GM18507 (cell line): ENCODE data around the gene HNRNPA3.
A peak's percentile ranks its signal among the peaks of the same experiment; 100 is the strongest.

Source experiments
- DNase-seq: peaks from one replicate; pipeline ENCODE4 v3.0.0; 2011; ENCODE audit warnings: low read depth; ENCODE audit not compliant: insufficient read length; ENCODE audit errors: extremely low spot score
- FAIRE-seq: peaks from 2 replicates; lab custom pipeline; 2011; peaks lifted over from hg19 to GRCh38; lab: Jason Lieb, UNC

HNRNPA3 gene

DNA sequence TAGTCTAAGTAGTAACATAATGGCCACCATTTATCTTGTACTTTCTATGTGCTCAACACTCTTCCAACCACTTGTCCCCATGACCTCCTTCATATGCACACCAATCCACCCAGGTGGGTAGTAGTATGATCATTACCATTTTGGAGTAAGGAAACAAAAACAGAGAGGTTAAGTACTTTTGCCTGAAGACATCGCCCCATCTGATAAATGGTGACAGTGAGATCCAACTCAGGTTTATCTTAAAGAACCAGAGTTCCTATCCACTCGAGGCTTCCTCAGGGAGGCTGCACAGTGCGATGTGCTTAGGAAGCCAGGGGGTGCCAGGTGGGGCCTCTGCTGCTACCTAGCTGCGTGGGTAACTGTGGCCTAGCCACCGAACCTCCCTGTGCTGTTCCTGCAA, 37.9 kb downstream of the HNRNPA3 start:
- no peak for DNase-seq
- no peak for FAIRE-seq

DNA sequence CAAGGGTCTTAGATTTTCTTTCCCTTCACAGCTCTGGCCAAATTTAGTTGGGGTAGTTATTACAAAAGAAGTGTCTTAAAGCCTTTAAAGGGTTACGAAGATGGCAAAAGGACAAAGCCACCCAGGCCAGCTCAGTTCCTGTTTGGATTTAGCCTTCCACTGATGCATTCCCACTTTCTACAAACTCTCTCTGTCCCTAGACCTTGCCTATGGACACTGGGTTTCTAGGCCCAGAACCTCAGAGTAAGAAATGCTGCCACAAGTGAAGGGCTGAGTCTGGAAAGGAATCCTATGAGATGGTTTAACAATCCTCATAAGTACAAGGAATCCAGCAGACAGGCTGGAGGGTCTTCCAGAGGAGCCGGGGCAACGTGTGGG, 38.6 kb downstream of the HNRNPA3 start:
- no peak for DNase-seq
- no peak for FAIRE-seq

DNA sequence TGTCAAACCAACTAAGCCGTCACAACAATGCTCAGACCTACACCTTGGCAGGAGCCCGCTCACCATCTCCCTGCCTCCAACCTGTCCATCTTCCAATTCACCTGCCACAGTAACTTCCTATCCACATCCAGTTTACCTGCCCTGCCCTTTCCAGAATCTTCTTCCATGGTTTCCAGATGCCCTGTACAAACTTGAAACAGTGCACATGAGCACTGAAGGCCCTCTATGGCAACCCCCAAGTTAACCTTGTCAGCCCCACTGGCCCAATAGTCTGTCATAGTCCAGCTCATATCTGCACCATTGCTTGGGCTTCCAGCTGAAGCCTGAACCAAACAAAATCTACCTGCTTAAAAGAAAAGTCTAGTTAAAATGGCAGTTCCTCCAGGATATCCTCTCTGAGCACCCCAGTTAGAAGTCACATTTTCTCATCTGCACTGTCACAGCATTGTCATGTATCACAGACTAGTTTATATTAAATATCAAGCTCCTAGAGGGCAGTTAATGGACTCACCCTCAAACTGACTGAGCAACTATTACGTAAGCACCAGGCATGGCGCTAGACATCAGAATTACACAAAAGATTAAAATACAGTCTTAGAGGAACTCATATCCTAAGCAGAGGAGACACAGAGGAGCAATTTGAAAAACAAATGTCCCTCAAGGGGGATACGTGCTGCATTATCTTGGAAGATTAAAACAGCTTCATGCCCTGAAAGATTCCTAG, 40.4 kb downstream of the HNRNPA3 start:
- DNase-seq (no peak), FAIRE-seq (no peak)

DNA sequence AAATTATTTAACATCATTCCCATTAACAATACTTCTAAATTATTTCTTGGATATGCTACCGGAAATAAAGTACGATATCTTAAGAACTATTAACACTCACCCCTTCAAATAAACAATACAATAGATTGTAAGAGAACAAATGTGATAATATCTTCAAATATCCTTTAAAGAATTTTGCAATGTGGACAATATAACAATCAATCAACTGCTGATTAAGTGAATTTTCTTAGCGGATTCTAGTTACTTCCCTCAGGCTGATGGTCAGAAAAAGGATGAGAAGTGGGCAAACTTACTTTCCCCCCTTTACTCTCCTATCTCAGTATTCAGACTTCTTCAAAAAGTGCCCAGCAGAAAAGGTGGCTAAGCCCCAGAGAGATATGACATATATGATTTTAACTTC, 41.1 kb downstream of the HNRNPA3 start:
- FAIRE-seq: no peak

DNA sequence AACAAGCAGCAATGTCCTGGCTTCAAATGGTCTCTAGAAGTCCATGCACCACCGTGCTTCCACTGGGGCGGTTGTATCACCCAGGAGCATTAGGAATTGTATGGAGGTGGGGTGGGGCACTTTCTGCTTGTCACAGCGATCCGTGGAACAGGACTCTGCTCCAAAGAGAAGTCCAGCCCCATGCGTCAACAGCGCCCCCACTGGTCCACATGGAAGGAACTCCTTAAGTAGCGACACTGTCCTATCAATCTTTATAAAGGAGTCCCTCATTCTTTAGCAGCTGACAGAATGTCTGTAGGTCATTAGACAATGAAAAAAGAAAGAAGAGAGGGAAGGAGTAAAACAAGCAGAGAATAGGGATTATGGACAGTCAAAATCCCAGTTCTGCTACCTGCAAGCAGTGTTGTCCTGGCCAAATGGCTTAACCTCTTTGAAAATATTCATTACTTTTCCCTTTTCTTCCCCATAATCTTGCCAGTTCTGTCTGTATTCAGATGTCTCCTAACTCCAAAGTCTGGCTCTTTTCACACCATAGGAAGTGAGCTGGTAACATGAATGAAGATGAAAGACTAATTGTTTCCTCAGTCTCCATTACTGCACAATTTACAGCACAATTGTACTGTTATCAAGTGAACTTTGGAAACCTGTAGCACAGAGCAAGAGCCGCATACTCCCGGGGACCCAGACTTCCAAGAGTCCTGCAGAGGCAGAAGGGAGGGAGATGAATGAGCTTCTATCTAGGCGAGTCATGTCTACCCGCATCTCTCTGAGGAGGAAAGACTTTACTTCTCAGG, 42.0 kb downstream of the HNRNPA3 start:
- FAIRE-seq (no peak), DNase-seq (no peak)

More for the DNA sequence above, 41.1 kb downstream of the HNRNPA3 start:
- no peak for DNase-seq

DNA sequence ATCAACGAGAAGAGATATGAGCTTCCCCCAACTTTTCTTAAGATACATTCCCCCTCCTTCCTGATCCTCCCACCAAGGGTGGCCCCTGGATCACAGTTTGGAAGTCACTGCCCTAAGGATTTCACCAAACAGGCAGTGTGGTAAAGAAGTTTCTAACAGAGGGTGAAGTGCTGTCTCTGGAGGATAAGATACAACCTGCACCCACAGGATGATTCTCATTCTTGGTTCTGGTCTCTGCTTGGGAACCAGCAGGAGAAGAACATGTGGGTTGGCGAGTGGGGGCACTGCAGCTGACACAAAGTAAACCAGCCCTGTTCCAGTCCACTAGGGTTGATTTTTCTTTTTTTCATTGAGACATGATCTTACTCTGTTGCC, 42.6 kb downstream of the HNRNPA3 start:
- no peak for FAIRE-seq
- no peak for DNase-seq

DNA sequence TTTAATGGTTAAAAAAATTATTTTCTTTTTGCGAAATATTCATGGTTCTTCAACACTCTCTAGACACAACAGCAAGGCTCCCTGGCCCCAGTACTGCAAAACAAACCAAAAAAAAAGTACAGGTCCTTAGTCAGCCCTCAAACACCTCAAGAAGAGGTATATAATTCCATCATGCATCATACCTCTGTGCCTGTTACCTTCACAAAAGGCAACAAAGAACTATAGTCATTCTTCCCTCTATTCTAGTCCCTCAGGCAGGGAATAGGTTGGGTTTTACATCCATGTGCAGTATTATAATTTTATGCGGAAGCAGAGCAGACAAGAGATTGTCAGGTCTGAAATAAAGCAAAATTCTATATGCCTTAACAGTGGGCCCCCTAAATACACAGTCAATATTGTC, 43.4 kb downstream of the HNRNPA3 start:
- FAIRE-seq (no peak), DNase-seq (no peak)

DNA sequence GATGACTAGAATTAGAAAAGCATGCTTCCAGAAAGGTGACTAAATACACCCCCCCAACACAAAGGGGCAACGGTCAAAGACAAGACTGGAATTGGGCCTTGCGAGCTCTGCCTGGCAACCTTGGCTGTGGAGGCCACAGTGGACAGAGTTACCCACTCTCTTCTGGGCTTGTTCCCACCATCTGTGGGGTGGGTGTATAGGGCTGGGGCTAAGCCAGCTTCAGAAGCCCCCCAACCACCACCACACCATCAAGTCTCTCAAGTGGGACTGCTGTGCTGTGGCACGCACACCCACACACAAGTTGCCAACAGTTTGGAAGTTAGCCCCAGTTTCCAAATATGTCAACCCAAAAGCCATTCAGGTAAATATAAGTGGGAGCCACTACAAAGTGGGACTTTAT, 44.1 kb downstream of the HNRNPA3 start:
- no peak for FAIRE-seq
- DNase-seq: no peak

DNA sequence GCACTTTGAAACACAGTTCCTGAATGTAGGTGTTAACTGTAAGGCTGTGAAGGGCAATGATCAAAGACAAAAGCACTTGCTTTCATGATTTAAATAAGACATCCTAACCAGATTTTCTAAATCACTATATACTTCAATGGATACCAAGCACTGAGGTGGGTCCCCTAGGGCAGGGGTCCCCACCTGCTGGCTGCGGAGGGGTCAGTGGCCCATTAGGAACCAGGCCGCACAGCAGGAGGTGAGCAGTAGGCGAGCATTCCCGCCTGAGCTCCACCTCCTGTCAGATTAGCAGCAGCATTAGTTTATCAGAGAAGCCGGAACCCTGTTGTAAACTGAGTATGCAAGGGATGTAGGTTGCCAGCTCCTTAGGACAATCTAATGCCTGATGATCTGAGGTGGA, 44.9 kb downstream of the HNRNPA3 start:
- FAIRE-seq (no peak), DNase-seq (no peak)

DNA sequence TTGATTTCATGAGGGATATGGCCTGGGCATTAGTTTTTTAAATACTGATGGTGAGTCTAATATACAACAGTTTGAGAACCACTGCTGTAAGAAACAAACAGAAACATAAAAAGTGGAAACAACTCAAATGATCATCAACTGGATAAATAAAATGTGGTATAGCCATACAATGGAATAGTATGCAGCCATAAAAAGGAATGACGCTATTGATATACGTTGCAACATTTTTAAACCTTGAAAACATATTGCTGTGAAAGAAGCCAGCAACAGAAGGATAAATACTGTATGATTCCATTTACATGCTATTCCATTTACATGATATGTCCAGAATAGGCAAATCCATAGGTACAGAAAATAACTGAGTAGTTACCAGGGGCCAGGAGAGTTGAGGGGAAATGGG, 45.5 kb downstream of the HNRNPA3 start:
- no peak for FAIRE-seq
- DNase-seq: no peak

DNA sequence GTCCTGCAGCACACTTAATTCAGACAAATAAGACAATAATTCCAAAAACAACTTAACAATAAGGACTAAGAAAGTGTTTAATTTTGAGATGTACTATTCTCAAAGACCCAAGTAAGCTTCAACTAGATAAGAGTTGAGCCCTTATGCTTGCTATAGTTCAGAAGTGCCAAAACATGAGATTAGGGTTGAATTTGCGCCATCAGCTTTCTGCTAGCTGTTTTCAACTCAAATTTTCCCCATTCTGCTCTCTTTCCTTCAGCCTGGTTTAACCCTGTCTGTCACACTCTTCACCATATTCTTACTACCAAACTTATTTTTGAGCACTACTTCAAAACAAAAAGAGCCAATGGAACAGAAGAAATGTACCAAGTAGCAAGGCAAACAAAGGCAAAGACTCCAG, 47.8 kb downstream of the HNRNPA3 start:
- no peak for FAIRE-seq
- DNase-seq: no peak

DNA sequence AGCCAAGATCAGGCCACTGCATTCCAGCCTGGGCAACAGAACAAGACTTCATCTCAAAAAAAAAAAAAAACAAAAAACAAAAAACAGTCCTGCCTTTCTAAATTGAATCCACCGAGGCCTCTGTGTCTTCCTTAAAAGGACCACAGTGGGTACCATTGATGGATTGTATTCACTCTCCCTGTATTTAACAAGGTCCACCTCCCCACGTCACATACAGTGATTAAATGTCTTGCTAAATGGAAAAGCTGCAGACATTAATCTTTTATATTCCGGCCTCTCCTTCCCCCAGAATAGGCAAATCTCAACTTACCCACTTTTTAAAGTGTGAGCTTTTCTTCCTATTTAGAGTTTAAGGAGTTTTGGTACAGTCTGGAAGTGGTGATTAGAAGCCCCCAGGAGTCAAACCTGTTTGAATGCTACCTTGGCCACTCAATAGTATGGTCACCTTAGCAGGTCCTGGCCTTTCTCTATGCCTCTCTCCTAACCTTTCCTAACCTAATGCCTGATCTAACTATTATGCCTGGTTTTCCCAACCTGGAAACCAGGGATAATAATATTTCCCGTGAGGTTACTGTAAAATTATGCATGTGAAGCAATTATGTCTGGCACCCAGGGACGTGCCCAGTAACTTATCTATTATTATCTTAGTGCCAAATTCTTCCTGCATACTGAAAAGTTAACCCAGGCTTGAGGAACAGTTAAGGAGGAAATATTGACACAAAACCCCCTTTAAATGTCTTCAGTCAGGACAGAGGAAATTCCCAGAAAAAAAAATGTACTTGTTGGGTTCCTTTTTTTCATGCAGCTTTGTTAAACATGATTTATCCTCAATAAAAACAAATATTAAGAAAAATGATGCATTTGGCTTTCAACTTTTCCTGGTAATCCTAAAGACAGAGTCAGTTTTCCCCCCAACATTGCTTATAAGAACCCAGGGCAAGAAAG, 48.8 kb downstream of the HNRNPA3 start:
- no peak for DNase-seq
- FAIRE-seq: no peak

DNA sequence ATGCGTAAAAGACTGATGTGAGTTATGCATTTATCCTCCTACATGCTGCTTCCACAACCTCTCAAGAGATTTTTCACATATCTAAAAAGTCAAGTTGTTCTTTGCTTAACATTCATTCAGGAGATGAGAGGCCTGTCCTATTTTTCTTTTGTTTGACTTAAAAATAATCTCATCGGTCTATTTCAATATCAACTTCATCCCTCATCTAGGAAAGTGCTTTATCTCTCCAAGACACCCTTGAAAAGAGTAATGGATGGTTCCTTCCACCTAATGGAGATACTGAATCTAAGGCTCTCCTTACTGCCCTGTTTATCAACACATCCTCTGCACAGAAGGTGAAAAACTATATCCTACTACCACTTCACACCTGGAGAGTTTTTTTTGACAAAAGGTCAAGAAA, 49.5 kb downstream of the HNRNPA3 start:
- FAIRE-seq (no peak), DNase-seq (no peak)

DNA sequence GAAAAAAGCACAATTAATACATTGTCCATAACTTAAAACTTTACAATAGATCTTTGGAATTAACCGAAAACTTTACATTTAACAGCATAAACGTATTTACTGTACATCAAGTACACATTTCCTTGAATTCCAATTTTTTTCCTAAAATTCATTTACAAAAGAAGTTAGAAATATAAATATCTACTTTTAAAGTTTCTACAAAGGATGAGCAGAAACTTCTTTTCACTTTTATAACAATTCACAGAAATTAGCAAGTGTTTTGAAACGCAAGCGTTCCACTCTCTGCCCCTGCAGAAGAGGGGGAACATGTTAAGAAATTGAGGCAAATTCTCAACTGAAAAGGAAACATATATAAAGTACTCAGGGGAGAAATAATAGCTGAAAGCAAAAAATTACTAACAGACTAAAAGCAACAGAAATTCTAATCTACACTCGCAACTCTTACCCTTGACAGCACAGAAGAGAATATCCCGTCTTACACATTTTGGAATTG, 50.4 kb downstream of the HNRNPA3 start:
- no peak for FAIRE-seq
- DNase-seq: no peak

DNA sequence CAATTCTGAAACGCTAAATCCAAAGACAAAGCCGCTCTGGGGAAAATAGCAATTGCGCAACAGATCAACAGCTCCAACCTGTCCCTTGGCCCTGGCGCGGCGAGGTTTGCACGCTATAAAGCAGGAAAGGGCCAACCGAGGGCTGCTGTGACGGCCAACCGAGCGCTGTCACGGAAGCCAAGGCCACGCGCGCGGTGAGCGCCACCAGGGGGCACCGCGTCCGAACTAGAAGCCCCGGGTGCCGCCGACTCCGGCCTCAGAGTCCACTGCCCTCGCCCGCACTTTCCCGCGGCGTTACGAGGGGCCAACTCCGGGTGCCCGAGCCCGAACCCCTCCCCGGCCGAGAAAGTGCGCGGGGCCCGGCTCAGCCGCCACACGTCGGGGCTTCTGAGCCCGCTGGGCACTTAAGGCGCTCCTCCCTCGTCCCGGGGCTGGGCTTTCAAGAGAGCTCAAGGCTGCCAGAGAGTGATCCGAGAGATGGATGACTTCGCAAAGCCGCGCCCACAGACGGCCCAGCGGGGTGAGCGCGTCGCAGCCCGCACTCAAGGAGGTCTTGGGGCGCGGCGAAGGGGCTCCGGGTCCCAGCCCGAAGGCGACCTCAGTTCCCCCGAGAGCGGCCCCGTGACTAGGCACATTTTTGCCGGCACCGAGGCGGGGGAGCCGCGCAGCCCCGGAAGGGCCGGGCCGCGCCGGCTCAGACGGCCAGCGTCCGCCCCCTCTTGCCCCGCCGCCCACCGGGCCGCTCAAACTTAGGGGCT, 51.0 kb downstream of the HNRNPA3 start:
- FAIRE-seq: peak; percentile 80
- peak; percentile 62 for DNase-seq

DNA sequence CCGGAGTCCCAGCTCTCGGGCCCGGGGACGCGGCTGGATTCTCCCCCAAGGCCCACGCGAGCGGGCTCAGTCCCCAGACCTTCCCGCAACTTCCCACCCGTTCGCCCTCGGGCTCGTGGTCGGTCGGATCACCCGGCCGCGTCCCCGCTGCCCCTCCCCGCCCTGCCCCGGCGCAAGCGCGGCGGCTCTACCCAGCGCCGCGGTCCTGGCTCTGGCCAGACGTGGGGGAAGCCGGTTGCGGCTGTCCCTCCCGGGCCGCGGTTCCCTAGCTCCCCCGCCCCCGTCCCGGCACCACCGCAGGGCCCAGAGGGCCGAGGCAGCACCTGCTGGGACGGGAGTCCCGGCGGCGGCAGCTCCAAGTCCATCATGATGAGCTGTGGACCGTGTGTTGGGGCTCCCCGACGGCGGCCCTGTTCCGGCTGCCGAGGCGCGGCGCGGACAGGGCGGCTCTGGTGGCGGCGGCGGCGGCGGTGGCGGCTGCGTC, 51.7 kb downstream of the HNRNPA3 start:
- no peak for FAIRE-seq
- no peak for DNase-seq

DNA sequence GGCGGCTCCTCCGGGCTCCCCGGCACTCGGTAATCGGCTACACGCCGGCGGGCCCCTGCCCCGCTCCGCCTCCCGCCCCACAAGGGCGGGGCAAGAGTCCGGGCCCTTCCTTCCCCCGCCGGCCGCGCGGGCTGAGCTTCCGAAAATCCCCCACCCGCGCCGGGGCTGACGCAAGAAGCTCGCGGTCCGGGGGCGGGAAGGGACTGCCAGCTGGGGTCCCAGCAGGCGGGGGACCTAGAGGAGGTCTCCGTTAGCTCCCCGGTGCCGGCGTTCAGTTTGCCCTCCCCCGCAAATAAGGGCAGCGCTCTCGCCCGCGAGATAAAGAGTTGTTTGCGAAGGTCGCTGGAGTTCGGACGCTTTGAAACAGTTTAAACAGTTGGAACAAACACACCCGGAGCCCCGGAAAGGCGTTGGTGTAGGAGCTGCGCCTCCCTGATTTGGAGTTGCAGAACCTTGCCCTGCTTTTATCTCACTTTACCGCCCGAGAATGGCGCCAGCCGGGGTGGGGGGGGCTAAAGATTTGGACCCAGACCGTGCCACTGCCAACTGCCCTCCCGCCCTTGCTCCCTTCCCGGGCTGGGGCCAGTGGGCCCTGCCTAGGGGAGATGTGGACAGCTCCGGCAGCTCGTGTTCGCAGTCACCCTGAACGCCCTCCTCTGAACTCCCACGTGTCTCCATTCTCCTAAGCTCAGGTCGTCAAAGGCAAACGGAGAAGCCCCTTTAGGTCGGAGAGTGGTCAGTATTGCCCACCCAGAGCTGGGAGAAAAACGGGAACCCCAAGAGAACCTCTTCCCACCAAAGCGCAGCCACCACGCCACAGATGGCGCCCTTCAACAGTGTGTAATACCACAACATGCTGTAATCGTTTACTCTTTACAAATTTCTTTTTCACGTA, 52.3 kb downstream of the HNRNPA3 start, which contains the start of gene NFE2L2:
NFE2L2 (minus strand) TSS at position 35 of the 895 bp plus-strand sequence. CDS start 151 bp downstream, outside the sequence.
- FAIRE-seq (peak; percentile 84), DNase-seq (peak; percentile 79)
